ENCODE results near the gene ATG101. TPM values are rescaled to one million over a fixed set of nuclear protein-coding genes. Genes with fewer than 3 reads are reported as not detected.
A peak's percentile ranks its signal among the peaks of the same experiment; 100 is the strongest.

The ATG101 gene
- total and polyA plus RNA-seq, 9 donors, result 13.6 to 48.7 (median 28.5) TPM

GRCh38 chr12:52042706-52043385 is 26.9 kb upstream of the ATG101 start:
- peak; percentile 61 to 72 (median 68) for DNase-seq
- Histone ChIP-seq H3K27me3 (no peaks in the 10 kb centered on the region), H3K27ac (peak overlapping the region; percentile 92 to 94), H3K4me3 (no peak overlapping the region), H3K4me1 (ENCODE audit: insufficient read depth) (peaks cover 24% of the 10 kb centered on the region), H3K9me3 (no peaks in the 10 kb centered on the region), H3K36me3 (no peaks in the 10 kb centered on the region)
- intact Hi-C loops (cut with DNase I), result loop anchor here in 1 of 4 donors (10.0 kb wide), 1 partner anchor 1002 kb away; no protein-coding TSS in a partner anchor
- TF ChIP-seq POLR2A (IDR thresholded peaks at IDR 0.05), result no peak
- no peak for TF ChIP-seq CTCF (IDR thresholded peaks at IDR 0.05)
- peak; percentile 31 for TF ChIP-seq EP300 (IDR thresholded peaks at IDR 0.05)
- 65 to 69% (median 67%) methylated on average over 8 of the region's 8 CpGs for WGBS, 3 donors

- H3K4me3 ChIP-seq, result no peak overlapping the region
- H3K27me3 ChIP-seq, result no peaks in the 10 kb centered on the region
- H3K27ac ChIP-seq, result peak overlapping the region; percentile 92 to 94
- no peaks in the 10 kb centered on the region for H3K36me3 ChIP-seq
- peaks cover 24% of the 10 kb centered on the region for H3K4me1 ChIP-seq (ENCODE audit: insufficient read depth)
- 53 to 61% (median 59%) methylated on average over 19 to 21 of the region's 21 CpGs for WGBS, 3 donors
- intact Hi-C loops (cut with DNase I), result loop anchor here in 1 of 4 donors (10.0 kb wide), 1 partner anchor 1001 kb away; no protein-coding TSS in a partner anchor
- peak; percentile 37 to 67 (median 64) for DNase-seq
- H3K9me3 ChIP-seq, result no peaks in the 10 kb centered on the region
- TF ChIP-seq CTCF (IDR thresholded peaks at IDR 0.05) (no peak), POLR2A (IDR thresholded peaks at IDR 0.05) (no peak), EP300 (IDR thresholded peaks at IDR 0.05) (no peak)
Measured at GRCh38 chr12:52043386-52044212, 26.2 kb upstream of the ATG101 start.

- no peaks in the 10 kb centered on the region for H3K27me3 ChIP-seq
- H3K4me1 ChIP-seq (ENCODE audit: insufficient read depth), result peaks cover 24% of the 10 kb centered on the region
- peak overlapping the region; percentile 92 to 94 for H3K27ac ChIP-seq
- WGBS, 3 donors, result 5 to 11% (median 6%) methylated on average over 18 of the region's 18 CpGs
- peak; percentile 24 for TF ChIP-seq POLR2A (IDR thresholded peaks at IDR 0.05)
- TF ChIP-seq EP300 (IDR thresholded peaks at IDR 0.05), result peak; percentile 43
- no peak for TF ChIP-seq CTCF (IDR thresholded peaks at IDR 0.05)
- peak; percentile 92 to 96 (median 94) for DNase-seq
- no peak overlapping the region for H3K4me3 ChIP-seq
- no peaks in the 10 kb centered on the region for H3K36me3 ChIP-seq
- H3K9me3 ChIP-seq, result no peaks in the 10 kb centered on the region
- intact Hi-C loops (cut with DNase I), result loop anchor here in 1 of 4 donors (10.0 kb wide), 1 partner anchor 1000 kb away; no protein-coding TSS in a partner anchor
Measured at GRCh38 chr12:52044292-52044983, 25.3 kb upstream of the ATG101 start.

GRCh38 chr12:52045794-52046199 is 24.0 kb upstream of the ATG101 start:
- peaks cover 28% of the 10 kb centered on the region for H3K4me1 ChIP-seq (ENCODE audit: insufficient read depth)
- 37 to 48% (median 42%) methylated on average over 4 of the region's 4 CpGs for WGBS, 3 donors
- peak in 4 of 5 donors; percentile 40 to 63 (median 52) for DNase-seq
- intact Hi-C loops (cut with DNase I), result loop anchor here in 1 of 4 donors (10.0 kb wide), 1 partner anchor 999 kb away; no protein-coding TSS in a partner anchor
- no peaks in the 10 kb centered on the region for H3K27me3 ChIP-seq
- H3K4me3 ChIP-seq, result no peak overlapping the region
- no peaks in the 10 kb centered on the region for H3K9me3 ChIP-seq
- TF ChIP-seq CTCF (IDR thresholded peaks at IDR 0.05) (no peak), POLR2A (IDR thresholded peaks at IDR 0.05) (no peak), EP300 (IDR thresholded peaks at IDR 0.05) (no peak)
- no peaks in the 10 kb centered on the region for H3K36me3 ChIP-seq
- peak overlapping the region; percentile 92 to 94 for H3K27ac ChIP-seq
